HCT116 (cell line): ENCODE measurements around the gene ITSN1.

Source experiments
- CEBPB ChIP-seq: IDR thresholded peaks from 2 replicates; pipeline ENCODE4 v1.6.1; 2012; ENCODE audit warnings: low read depth
- EGR1 ChIP-seq: IDR thresholded peaks from 2 replicates; pipeline ENCODE4 v1.6.1; 2012; ENCODE audit warnings: low read depth
- FOSL1 ChIP-seq: IDR thresholded peaks from 2 replicates; pipeline ENCODE4 v1.6.1; 2012; ENCODE audit warnings: low read depth
- POLR2A ChIP-seq: IDR thresholded peaks from 2 replicates; pipeline ENCODE4 v1.7.0; 2011; ENCODE audit warnings: borderline replicate concordance; ENCODE audit not compliant: insufficient read depth, insufficient read length; ENCODE audit errors: extremely low read depth
- SP1 ChIP-seq: IDR thresholded peaks from 2 replicates; pipeline ENCODE4 v1.6.1; 2012; ENCODE audit warnings: low read depth
- ZFX ChIP-seq: fragments of 450-650 bp; IDR thresholded peaks from 2 replicates; pipeline ENCODE4 v1.6.1; 2017
- ZNF274 ChIP-seq: fragments of 200-500 bp; sonication (Bioruptor generic); IDR thresholded peaks from 2 replicates; pipeline ENCODE4 v1.6.1; 2014; ENCODE audit warnings: mild to moderate bottlenecking, low read depth, low read length, inconsistent platforms
- TF ChIP-seq, protein P1 (sequence below): IDR thresholded peaks from 2 replicates; pipeline ENCODE4 v1.6.1; 2012
- TF ChIP-seq, protein P2 (sequence below), 3 experiments: fragments of 200-600 bp in 1 of 3; sonication (generic) in 1 of 3; IDR thresholded peaks in 2 of 3; conservative IDR thresholded peaks in 1 of 3; 2 replicates each; pipeline ENCODE4 v1.5.1; 2012 to 2017; ENCODE audit warnings: low read depth in 2 of 3, low read length in 2 of 3, antibody characterized with exemption in 1 of 3, borderline replicate concordance in 1 of 3, control low read depth in 1 of 3, mild to moderate bottlenecking in 1 of 3, mixed read lengths in 1 of 3, mixed run types in 1 of 3, moderate library complexity in 1 of 3; ENCODE audit not compliant: insufficient read depth in 1 of 3

DNA sequence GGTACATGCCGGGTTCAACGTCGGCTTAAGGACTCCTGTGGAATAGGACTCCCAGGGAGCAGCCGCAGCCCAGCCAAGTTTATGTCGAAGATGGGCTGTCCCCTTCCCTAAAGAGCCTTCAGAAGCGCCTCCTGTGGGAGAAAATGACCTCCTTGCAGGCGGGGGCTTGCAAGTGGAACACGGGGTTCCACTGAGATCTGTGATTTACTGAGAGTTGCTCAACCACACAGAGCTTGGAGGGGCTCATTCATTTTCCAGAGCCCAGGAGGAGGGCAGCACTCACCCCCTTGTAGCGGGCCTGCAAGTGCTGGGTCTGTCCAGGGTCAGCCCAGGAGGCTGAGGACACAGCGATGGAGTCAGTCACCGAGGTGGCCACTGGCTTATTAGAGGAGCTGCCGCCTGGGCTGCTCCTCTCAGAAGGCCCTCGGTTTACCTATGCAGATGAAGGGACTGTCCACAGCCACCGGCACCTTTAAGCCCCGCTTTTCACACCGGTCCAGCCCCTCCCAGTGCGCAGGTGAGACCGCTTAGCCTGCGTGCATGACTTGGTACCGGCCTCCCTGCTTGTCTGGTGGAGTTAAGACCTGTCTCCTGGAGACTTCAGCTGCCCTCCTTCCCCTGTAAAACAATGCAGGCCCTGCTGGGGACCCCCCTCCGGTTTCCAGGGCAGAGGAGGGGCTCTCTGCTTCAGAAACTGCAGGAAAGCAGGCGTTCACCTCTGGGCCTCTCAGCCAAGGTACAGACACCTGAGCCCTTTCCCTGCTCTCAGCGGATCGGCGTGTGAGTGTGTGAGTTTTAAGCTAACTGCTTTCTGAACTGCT is 215.8 kb downstream of the ITSN1 start:
- TF ChIP-seq, protein P1, sequence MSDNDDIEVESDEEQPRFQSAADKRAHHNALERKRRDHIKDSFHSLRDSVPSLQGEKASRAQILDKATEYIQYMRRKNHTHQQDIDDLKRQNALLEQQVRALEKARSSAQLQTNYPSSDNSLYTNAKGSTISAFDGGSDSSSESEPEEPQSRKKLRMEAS, result no peak
- no peak for TF ChIP-seq ZFX
- TF ChIP-seq FOSL1, result no peak
- TF ChIP-seq CEBPB, result no peak
- TF ChIP-seq ZNF274, result no peak
- TF ChIP-seq, protein P2, sequence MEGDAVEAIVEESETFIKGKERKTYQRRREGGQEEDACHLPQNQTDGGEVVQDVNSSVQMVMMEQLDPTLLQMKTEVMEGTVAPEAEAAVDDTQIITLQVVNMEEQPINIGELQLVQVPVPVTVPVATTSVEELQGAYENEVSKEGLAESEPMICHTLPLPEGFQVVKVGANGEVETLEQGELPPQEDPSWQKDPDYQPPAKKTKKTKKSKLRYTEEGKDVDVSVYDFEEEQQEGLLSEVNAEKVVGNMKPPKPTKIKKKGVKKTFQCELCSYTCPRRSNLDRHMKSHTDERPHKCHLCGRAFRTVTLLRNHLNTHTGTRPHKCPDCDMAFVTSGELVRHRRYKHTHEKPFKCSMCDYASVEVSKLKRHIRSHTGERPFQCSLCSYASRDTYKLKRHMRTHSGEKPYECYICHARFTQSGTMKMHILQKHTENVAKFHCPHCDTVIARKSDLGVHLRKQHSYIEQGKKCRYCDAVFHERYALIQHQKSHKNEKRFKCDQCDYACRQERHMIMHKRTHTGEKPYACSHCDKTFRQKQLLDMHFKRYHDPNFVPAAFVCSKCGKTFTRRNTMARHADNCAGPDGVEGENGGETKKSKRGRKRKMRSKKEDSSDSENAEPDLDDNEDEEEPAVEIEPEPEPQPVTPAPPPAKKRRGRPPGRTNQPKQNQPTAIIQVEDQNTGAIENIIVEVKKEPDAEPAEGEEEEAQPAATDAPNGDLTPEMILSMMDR (IDR thresholded peaks at IDR 0.05 in 2 of 3, conservative IDR thresholded peaks at IDR 0.05 in 1 of 3; ENCODE audit: borderline replicate concordance in 1 of 3, insufficient read depth in 1 of 3, low read depth in 2 of 3, low read length in 2 of 3), result no peak
- no peak for TF ChIP-seq EGR1
- no peak for TF ChIP-seq POLR2A
- TF ChIP-seq SP1, result no peak
